Adrenal gland (tissue), 5 donors: ENCODE results near the gene FHAD1.

Experiments used
- POLR2A ChIP-seq, 2 donors: fragments of 450-650 bp; IDR thresholded peaks; one replicate each; pipeline ENCODE4 v1.6.1; 2017; ENCODE audit warnings: antibody characterized with exemption in 2 of 2, mild to moderate bottlenecking in 2 of 2, moderate library complexity in 1 of 2
- TF ChIP-seq, protein P1 (sequence below), 6 experiments: fragments of 450-650 bp in 4 of 6; fragments of 200-600 bp in 2 of 6; sonication (generic) in 1 of 6; IDR thresholded peaks; 1 replicate in 5 of 6; 2 replicates in 1 of 6; pipeline versions ENCODE4 v1.5.1 to v1.8.0; 2016 to 2021; ENCODE audit warnings: antibody characterized with exemption in 6 of 6, mild to moderate bottlenecking in 2 of 6, moderate library complexity in 1 of 6
- donor health status: DM: no; HTN: no; CAD: no.

DNA sequence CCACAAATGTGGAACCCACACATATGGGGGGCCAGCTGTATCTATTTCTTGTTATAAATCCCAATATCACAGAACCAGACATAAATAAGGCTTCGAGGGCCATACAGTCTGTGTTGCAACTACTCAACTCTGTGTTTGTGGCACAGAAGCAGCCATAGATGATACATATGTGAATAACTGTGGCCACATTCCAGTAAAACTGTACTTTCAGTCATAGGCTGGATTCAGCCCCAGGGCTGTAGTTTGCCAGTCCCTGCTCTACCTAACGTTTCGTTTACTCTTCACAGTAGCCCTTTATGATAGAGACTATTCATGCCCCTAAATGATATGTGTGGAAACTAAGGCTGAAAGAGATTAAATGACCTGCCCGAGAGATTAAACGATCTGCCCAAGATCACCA is 48.7 kb downstream of the FHAD1 start:
- TF ChIP-seq, protein P1, sequence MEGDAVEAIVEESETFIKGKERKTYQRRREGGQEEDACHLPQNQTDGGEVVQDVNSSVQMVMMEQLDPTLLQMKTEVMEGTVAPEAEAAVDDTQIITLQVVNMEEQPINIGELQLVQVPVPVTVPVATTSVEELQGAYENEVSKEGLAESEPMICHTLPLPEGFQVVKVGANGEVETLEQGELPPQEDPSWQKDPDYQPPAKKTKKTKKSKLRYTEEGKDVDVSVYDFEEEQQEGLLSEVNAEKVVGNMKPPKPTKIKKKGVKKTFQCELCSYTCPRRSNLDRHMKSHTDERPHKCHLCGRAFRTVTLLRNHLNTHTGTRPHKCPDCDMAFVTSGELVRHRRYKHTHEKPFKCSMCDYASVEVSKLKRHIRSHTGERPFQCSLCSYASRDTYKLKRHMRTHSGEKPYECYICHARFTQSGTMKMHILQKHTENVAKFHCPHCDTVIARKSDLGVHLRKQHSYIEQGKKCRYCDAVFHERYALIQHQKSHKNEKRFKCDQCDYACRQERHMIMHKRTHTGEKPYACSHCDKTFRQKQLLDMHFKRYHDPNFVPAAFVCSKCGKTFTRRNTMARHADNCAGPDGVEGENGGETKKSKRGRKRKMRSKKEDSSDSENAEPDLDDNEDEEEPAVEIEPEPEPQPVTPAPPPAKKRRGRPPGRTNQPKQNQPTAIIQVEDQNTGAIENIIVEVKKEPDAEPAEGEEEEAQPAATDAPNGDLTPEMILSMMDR (IDR thresholded peaks at IDR 0.05) = no peak
- no peak for TF ChIP-seq POLR2A (IDR thresholded peaks at IDR 0.05)
